Bronchus fibroblast of lung (primary cell): ENCODE results near the gene CRX. TPM values are rescaled to one million over a fixed set of nuclear protein-coding genes. Genes with fewer than 3 reads are reported as not detected.

Experiments
- total RNA-seq: library from RNA; depleted of rRNA; stranded (reverse); fragments of >200 nt; gene quantifications from 2 replicates; pipeline ENCODE4 v1.2.3, GENCODE V29; 2015

Gene CRX
- total RNA-seq: not detected in 2 replicates

DNA sequence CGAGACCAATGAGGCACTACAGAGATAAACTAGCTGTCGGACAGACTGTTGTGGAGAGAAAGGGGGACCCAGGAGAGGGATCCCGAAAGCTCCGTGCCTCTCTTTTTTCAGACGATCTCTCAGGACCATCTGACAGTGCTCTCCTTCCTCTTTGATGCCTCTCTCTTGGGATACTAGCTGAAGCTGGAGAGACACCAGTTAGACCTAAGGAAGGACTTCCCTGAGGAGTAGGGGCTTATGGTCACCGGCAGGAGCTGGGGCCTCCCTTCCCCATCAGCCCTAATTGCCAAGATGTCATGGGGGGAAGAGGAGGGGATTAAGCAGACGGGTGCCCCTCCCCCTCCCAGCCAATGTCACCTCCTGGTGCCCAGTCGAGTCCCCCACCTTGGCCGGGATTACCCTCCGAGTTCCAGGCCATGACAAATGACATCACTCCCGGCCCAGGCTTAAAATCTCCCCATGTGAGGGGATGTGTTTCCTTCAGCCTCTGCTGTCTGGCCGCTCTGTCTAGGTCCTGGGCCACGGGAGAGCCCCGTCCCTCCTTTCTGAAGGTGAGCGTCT lies at the start of gene CRX:
Gene CRX, plus strand, starts transcription at position 478 of the 561 bp plus-strand sequence. CDS start 12,507 bp downstream, outside the sequence.

DNA sequence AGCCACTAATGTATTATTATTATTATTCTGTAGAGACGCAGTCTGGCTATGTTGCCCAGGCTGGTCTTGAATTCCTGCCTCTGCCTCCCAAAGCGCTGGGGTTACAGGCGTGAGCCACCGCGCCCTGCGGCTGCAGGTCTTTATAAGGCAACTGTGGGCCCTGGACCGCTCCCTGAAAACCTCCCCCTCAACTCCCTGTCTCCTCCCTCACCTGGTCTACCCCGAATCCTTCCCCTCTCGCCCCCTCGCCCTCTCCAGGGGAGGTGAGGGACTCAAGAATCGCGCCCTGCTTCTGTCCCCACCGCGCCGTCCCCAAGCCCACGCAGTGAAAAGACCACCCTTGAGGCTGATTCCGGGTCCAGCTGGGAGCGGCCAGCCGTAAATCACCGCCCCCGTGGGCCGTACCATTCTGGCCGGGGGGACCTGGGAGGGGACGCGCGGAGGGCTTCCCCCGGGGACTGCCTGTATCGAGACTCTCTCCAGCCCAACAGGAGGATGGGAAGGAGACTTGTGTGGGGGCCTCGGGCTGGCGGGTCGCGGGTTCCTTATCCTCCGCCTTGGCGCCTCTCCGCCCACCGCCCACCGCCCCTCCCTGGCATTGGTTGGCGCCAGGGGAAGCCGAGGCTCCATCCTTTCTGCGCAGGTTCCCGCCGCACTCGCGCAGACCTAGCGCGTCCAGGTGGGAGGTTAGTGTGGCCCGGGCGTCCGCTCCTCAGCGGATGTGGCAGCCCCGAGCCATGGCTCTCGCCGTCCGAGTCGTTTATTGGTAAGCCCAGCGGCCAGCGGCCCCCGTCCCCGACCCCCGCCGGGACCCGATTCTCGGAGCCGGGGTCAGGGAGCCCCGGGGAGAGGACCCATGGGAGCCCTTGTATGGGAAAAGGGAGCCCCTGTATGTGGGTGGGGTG lies 43.4 kb upstream of the CRX start, which contains the start of gene SELENOW:
Gene SELENOW, plus strand, starts transcription at position 655 of the 905 bp plus-strand sequence. Its CDS starts 83 bp downstream, at position 738.

DNA sequence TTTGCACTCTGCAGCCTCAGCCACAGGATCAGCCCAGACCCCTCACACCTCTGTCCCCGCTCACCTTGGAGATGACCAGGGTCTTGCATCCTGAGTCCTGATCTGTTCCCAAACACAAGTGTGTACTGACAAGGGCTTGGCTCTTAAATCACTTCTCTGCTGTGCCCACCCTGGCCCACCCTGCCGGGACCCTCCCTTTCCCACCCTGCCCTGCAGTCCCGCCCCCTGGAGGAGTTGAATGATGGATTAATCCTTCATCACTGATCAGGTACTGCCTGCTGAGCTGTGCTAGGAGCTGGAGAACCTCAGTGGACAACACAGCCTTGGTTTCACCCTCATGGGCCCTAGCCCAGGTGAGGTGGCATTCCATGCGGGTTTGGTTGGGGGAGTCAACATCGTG lies 17.3 kb upstream of the CRX start, which contains the start of gene TPRX1:
Gene TPRX1, minus strand, starts transcription at position 101 of the 400 bp plus-strand sequence. Its CDS starts 12 bp downstream, at position 89.

DNA sequence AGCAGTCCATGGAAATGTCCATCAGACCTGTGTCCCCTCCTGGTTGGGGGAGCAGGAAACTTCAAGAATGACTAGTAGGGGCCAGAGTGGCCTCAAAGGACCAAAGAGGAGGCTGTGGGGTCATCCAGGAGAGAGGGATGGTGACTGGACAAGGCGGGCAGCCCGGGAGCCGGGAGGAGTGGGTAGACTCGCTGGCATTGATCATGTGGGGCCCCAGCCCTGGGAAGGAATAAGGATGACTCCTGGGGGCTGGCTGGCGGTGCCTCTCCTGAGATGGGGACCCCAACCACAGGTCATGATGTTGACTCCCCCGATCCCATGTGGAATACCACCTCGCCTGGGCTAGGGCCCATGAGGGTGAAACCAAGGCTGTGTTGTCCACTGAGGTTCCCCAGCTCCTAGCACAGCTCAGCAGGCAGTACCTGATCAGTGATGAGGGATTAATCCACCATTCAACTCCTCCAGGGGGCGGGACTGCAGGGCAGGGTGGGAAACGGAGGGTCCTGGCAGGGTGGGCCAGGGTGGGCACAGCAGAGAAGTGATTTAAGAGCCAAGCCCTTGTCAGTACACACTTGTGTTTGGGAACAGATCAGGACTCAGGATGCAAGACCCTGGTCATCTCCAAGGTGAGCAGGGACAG lies 37.0 kb downstream of the CRX start, which contains the start of gene TPRX2:
Gene TPRX2, plus strand, starts transcription at position 590 of the 640 bp plus-strand sequence. Its CDS starts 12 bp downstream, at position 602.

DNA sequence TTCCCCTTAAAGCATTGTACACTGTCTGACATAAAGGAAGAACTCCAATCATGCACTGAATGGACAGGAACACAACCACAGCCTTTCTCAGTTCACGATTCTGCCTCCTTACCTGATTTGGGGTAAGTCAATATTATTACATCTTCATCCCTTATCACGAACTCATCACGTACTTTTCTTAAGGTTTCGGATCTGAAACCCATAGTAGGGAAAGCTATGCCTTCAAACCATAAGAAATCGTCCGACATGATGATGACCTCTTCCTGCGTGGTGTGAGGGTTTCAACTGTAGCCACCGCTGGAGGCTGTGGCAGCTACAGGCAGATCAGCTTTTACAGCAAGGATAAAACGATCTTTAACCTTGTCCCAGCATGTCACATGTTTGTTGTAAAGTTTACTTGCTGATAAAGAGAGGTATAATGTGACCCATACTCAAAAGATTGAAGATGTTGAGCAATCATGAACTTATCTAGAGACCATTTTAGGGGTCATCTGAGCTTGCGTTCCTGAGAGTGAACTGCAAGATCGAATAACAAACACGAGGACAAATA lies 64.3 kb downstream of the CRX start, which contains the start of gene SULT2A1:
Gene SULT2A1, minus strand, starts transcription at position 306 of the 550 bp plus-strand sequence. Its CDS starts 58 bp downstream, at position 248.

Other genes starting within 250 kb of the CRX start
- 0.15 TPM in 1 of 2 replicates, not detected in the other for gene ZNF541, start 248.8 kb upstream of the CRX start, total RNA-seq
- 4.3 and 4.4 TPM in 2 replicates for gene BICRA, start 212.8 kb upstream of the CRX start, total RNA-seq
- 112 and 126 TPM in 2 replicates for gene EHD2, start 108.5 kb upstream of the CRX start, total RNA-seq
- gene NOP53, start 76.4 kb upstream of the CRX start, total RNA-seq: 168 and 169 TPM in 2 replicates
- 415 and 418 TPM in 2 replicates for gene SELENOW, start 43.2 kb upstream of the CRX start, total RNA-seq
- not detected in 2 replicates for gene TPRX1, start 17.4 kb upstream of the CRX start, total RNA-seq
- gene TPRX2, start 37.3 kb downstream of the CRX start, total RNA-seq: not detected in 2 replicates
- gene SULT2A1, start 64.4 kb downstream of the CRX start, total RNA-seq: not detected in 2 replicates
- not detected in 2 replicates for gene BSPH1, start 170.2 kb downstream of the CRX start, total RNA-seq
- gene ELSPBP1, start 172.7 kb downstream of the CRX start, total RNA-seq: not detected in 2 replicates
- gene CABP5, start 222.1 kb downstream of the CRX start, total RNA-seq: not detected in 2 replicates